K562 (cell line): ENCODE results near the gene ICE2. TPM values are rescaled to one million over a fixed set of nuclear protein-coding genes. Genes with fewer than 3 reads are reported as not detected.

ENCODE experiments used
- ATAC-seq: fragments of 200-7000 bp; cut with Tn5 transposase; 3 replicates; pipeline ENCODE4 v1.9.1; 2020; ENCODE audit warnings: moderate library complexity
- BruUV-seq: library from RNA; stranded (reverse); fragments of 400-500 nt; replicated peaks from 2 replicates; lab custom pipeline; 2021; lab: Mats Ljungman, UMichigan
- CTCF ChIA-PET: fragments of 300-600 bp; formaldehyde crosslinking; extraction: SDS; loops from one replicate; lab custom pipeline; 2021; ENCODE audit warnings: low intra/inter-chr PET ratio; lab: Yijun Ruan, JAX
- POLR2A ChIA-PET: fragments of 300-600, 350-650 bp; sonication (Branson Sonifier 250); formaldehyde crosslinking; extraction: SDS; loops from one replicate; lab custom pipeline; 2021; ENCODE audit warnings: antibody characterized with exemption, inconsistent platforms; lab: Yijun Ruan, JAX
- DNase-seq, 4 experiments: peaks; one replicate each; pipeline versions ENCODE4 v3.0.0 to v3.0.0-alpha.2; 2011 to 2018; ENCODE audit warnings: low spot score in 3 of 4, mixed read lengths in 3 of 4; ENCODE audit errors: extremely low read depth in 1 of 4
- FAIRE-seq: peaks from 2 replicates; lab custom pipeline; 2011; peaks lifted over from hg19 to GRCh38; lab: Jason Lieb, UNC
- H2AFZ ChIP-seq: 2 replicates; pipeline ENCODE4 v1.6.0; 2011; ENCODE audit warnings: low read depth, low read length, control low read depth, inconsistent platforms
- H3K27ac ChIP-seq: fragments of 200-600 bp; 3 replicates; pipeline ENCODE4 v1.8.0; 2011; ENCODE audit warnings: low read depth, mild to moderate bottlenecking, control low read depth, inconsistent platforms, low read length, moderate library complexity, mixed read lengths; ENCODE audit errors: extremely low read depth
- H3K27me3 ChIP-seq, 2 experiments: fragments of 300-600 bp in 1 of 2; 2 replicates in 1 of 2; 3 replicates in 1 of 2; pipeline versions ENCODE4 v1.6.0 to v1.8.0; 2011; ENCODE audit warnings: inconsistent platforms in 2 of 2, low read length in 2 of 2, mild to moderate bottlenecking in 1 of 2, mixed read lengths in 1 of 2, moderate library complexity in 1 of 2; ENCODE audit not compliant: control insufficient read depth in 2 of 2, insufficient read depth in 2 of 2
- H3K36me3 ChIP-seq: fragments of 300-600 bp; 3 replicates; pipeline ENCODE4 v1.8.0; 2011; ENCODE audit warnings: mild to moderate bottlenecking, low read length, inconsistent platforms; ENCODE audit not compliant: control insufficient read depth, insufficient read depth
- H3K4me1 ChIP-seq, 2 experiments: fragments of 200-600 bp in 1 of 2; replicated peaks in 1 of 2; 2 replicates in 1 of 2; 3 replicates in 1 of 2; pipeline versions ENCODE4 v1.5.1 to v1.8.0; 2011; ENCODE audit warnings: inconsistent platforms in 2 of 2, low read length in 2 of 2, mild to moderate bottlenecking in 1 of 2, mixed read lengths in 1 of 2, moderate library complexity in 1 of 2; ENCODE audit not compliant: control insufficient read depth in 2 of 2, insufficient read depth in 2 of 2
- H3K4me2 ChIP-seq: 2 replicates; pipeline ENCODE4 v1.6.1; 2011; ENCODE audit warnings: low read length, control low read depth, inconsistent platforms, mixed read lengths; ENCODE audit not compliant: insufficient read depth
- H3K4me3 ChIP-seq: fragments of 200-600 bp; sonication (generic), shearing (Covaris generic); 2 replicates; pipeline ENCODE4 v1.5.1; 2016; ENCODE audit warnings: control low read depth, inconsistent platforms
- H3K79me2 ChIP-seq: fragments of 200-600 bp; 3 replicates; pipeline ENCODE4 v1.8.0; 2011; ENCODE audit warnings: low read length, inconsistent platforms; ENCODE audit not compliant: control insufficient read depth, insufficient read depth
- H3K9ac ChIP-seq, 2 experiments: 2 replicates each; pipeline versions ENCODE4 v1.6.0 to v1.6.1; 2011; ENCODE audit warnings: low read depth in 2 of 2, low read length in 2 of 2, control low read depth in 1 of 2, inconsistent platforms in 1 of 2, mild to moderate bottlenecking in 1 of 2, mixed read lengths in 1 of 2; ENCODE audit not compliant: insufficient read depth in 1 of 2
- H3K9me1 ChIP-seq: one replicate; pipeline ENCODE4 v1.6.0; 2011; ENCODE audit warnings: inconsistent platforms, mild to moderate bottlenecking, low read length, moderate library complexity; ENCODE audit not compliant: control insufficient read depth, insufficient read depth
- H3K9me3 ChIP-seq: replicated peaks from 2 replicates; pipeline ENCODE4 v1.5.1; 2011; ENCODE audit warnings: low read depth, low read length, inconsistent platforms; ENCODE audit not compliant: control insufficient read depth, insufficient read depth
- H4K20me1 ChIP-seq: replicated peaks from 2 replicates; pipeline ENCODE4 v1.6.1; 2011; ENCODE audit warnings: low read length, inconsistent platforms, mixed read lengths; ENCODE audit not compliant: control insufficient read depth, insufficient read depth
- CREB1 ChIP-seq, 2 experiments: sonication (generic) in 1 of 2; formaldehyde crosslinking in 1 of 2; IDR thresholded peaks; 2 replicates each; pipeline versions ENCODE4 v1.6.1 to v1.8.0; 2012 to 2022; ENCODE audit warnings: inconsistent platforms in 1 of 2, mild to moderate bottlenecking in 1 of 2, missing genetic modification reagents in 1 of 2, moderate library complexity in 1 of 2
- CTBP1 ChIP-seq: fragments of 450-650 bp; IDR thresholded peaks from 2 replicates; pipeline ENCODE4 v1.6.1; 2016; ENCODE audit warnings: borderline replicate concordance
- HOXB6 ChIP-seq: fragments of 250-450 bp; sonication (Bioruptor Pico); IDR thresholded peaks from 2 replicates; pipeline ENCODE4 v1.5.1; 2022; ENCODE audit warnings: mild to moderate bottlenecking, borderline replicate concordance
- KLF10 ChIP-seq: fragments of 250-450 bp; sonication (Bioruptor Pico); IDR thresholded peaks from 2 replicates; pipeline ENCODE4 v1.6.1; 2021; ENCODE audit warnings: matching md5 sums
- RAD51 ChIP-seq: fragments of 450-650 bp; IDR thresholded peaks from 2 replicates; pipeline ENCODE4 v1.7.1; 2016; ENCODE audit warnings: low read depth, mild to moderate bottlenecking, borderline replicate concordance
- RBM14 ChIP-seq: fragments of 200-400 bp; formaldehyde crosslinking; IDR thresholded peaks from 2 replicates; pipeline ENCODE4 v1.6.1; 2018; ENCODE audit warnings: low read depth, mild to moderate bottlenecking, low read length, moderate library complexity, borderline replicate concordance; ENCODE audit not compliant: insufficient read depth
- RHOXF2B ChIP-seq: fragments of 250-450 bp; sonication (Bioruptor Pico); conservative IDR thresholded peaks from 2 replicates; pipeline ENCODE4 v1.5.1; 2021
- RUNX1 ChIP-seq: sonication (generic); IDR thresholded peaks from 2 replicates; pipeline ENCODE4 v1.6.1; 2016; ENCODE audit warnings: antibody characterized with exemption, low read depth
- YBX1 ChIP-seq: fragments of 450-650 bp; IDR thresholded peaks from 2 replicates; pipeline ENCODE4 v1.7.1; 2016; ENCODE audit warnings: mild to moderate bottlenecking
- ZNF212 ChIP-seq: fragments of 450-650 bp; formaldehyde crosslinking; IDR thresholded peaks from 2 replicates; pipeline ENCODE4 v1.4.0; 2020; ENCODE audit warnings: mild to moderate bottlenecking
- ZNF277 ChIP-seq: fragments of 250-450 bp; sonication (Bioruptor Pico); IDR thresholded peaks from 2 replicates; pipeline ENCODE4 v1.8.0; 2022; ENCODE audit warnings: inconsistent platforms, mild to moderate bottlenecking, moderate library complexity, borderline replicate concordance
- WGBS: fragments of 100-300 bp; shearing (Covaris generic); methylation state at CpG from one replicate; pipeline ENCODE4 v1.1.6; 2016; ENCODE audit warnings: low coverage, mixed read lengths; ENCODE audit not compliant: insufficient coverage; ENCODE audit errors: missing lambda C conversion rate; 5-methylcytosine and 5-hydroxymethylcytosine counted together
- in situ Hi-C: fragments of 300-500 bp; cut with MboI; formaldehyde crosslinking; loops from 4 replicates; pipeline ENCODE4 v1.15.0; 2018; ENCODE audit warnings: inconsistent platforms, mixed read lengths
- intact Hi-C: fragments of 100-400 bp; cut with micrococcal nuclease; formaldehyde crosslinking; loops from 2 replicates; pipeline ENCODE4 v1.14.2; 2022
- polyA plus RNA-seq, 8 experiments: library from polyadenylated mRNA; depleted of rRNA in 4 of 8; stranded (reverse) in 5 of 8; unstranded in 3 of 8; fragments of >200 nt; fragmentation: Nextera tagmentation in 2 of 8; fragmentation: Illumina TruSeq in 1 of 8; extraction: Ambion mirVana in 2 of 8; extraction: Trizol in 1 of 8; gene quantifications; 2 replicates each; pipeline versions ENCODE4 v1.2.1 to v1.2.3, GENCODE V29; 2011 to 2014; ENCODE audit warnings: inconsistent platforms in 1 of 8, missing spikeins in 1 of 8
- total RNA-seq, 7 experiments: library from RNA; depleted of rRNA in 6 of 7; stranded (reverse); fragments of >200 nt in 6 of 7; fragmentation: Illumina TruSeq in 2 of 7; extraction: Trizol in 2 of 7; gene quantifications; 2 replicates each; pipeline versions ENCODE4 v1.2.1 to v1.2.3, GENCODE V29; 2011 to 2021; ENCODE audit warnings: low replicate concordance in 1 of 7

Gene ICE2
- total and polyA plus RNA-seq, 9 of the 15 experiments (the other 6 are each of a cell fraction or from before 2014, with no cell fraction given), result 21.8 to 87.9 (median 58.1) TPM

- H3K4me1 ChIP-seq, result no peaks in the 10 kb centered on the region; a peak in 1 of 5 replicates
- no peak overlapping the region for H3K4me3 ChIP-seq
- TF ChIP-seq ZNF212 (CRISPR knock-in tag) (no peak), YBX1 (no peak)
- ATAC-seq, result no peak
- H4K20me1 ChIP-seq, result 0 out of 2 replicates have a peak, but pooled peaks cover 9% of the 10 kb centered on the region
- no peak overlapping the region for H3K9ac ChIP-seq
- no peak overlapping the region for H3K27ac ChIP-seq
- DNase-seq, result no peak
- H3K27me3 ChIP-seq, result no peaks in the 10 kb centered on the region
- intact Hi-C loops, result no loop called here
- H2AFZ ChIP-seq, result no peak overlapping the region
- ChIA-PET POLR2A (interaction anchor here (1.1 kb wide), 1 partner anchor 31 kb away, joined by 3 read pairs; no protein-coding TSS in a partner anchor), CTCF (no interaction called here)
- no peaks in the 10 kb centered on the region for H3K9me3 ChIP-seq
- no peak for FAIRE-seq
- BruUV-seq, result no TSS peak
- peaks cover 72% of the 10 kb centered on the region for H3K36me3 ChIP-seq
- H3K79me2 ChIP-seq, result peaks cover 3% of the 10 kb centered on the region
- H3K9me1 ChIP-seq, result no peaks in the 10 kb centered on the region
- in situ Hi-C loops, result no loop called here
- 84% methylated on average over 16 of the region's 20 CpGs for WGBS
- no peak overlapping the region for H3K4me2 ChIP-seq
Measured at GRCh38 chr15:60371175-60372051, 107.5 kb downstream of the ICE2 start.

DNA sequence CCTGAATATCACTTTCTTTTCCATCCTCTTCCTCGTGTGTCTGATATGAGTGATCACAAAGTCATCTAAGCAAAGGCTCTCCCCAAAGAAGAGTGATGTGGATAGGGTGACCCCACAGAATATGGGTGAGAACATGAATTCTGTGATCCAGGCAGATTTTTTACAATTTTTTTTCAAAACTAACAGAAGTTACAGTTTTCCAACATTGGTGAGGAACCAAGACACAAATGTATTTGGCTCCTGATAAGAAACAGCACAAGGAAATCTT is 108.1 kb downstream of the ICE2 start:
- no peaks in the 10 kb centered on the region; a peak in 1 of 5 replicates for H3K4me1 ChIP-seq
- no peaks in the 10 kb centered on the region for H3K27me3 ChIP-seq
- H3K9ac ChIP-seq, result no peak overlapping the region
- H4K20me1 ChIP-seq, result 0 out of 2 replicates have a peak, but pooled peaks cover 9% of the 10 kb centered on the region
- ChIA-PET POLR2A (interaction anchor here (1.1 kb wide), 1 partner anchor 30 kb away, joined by 3 read pairs; no protein-coding TSS in a partner anchor), CTCF (no interaction called here)
- peaks cover 69% of the 10 kb centered on the region for H3K36me3 ChIP-seq
- peaks cover 3% of the 10 kb centered on the region for H3K79me2 ChIP-seq
- H3K4me3 ChIP-seq, result no peak overlapping the region
- in situ Hi-C loops (no loop called here), intact Hi-C loops (no loop called here)
- no peak overlapping the region for H3K4me2 ChIP-seq
- DNase-seq (no peak), ATAC-seq (no peak), FAIRE-seq (no peak)
- H3K9me3 ChIP-seq, result no peaks in the 10 kb centered on the region
- H2AFZ ChIP-seq, result no peak overlapping the region
- no peaks in the 10 kb centered on the region for H3K9me1 ChIP-seq
- no TSS peak for BruUV-seq
- H3K27ac ChIP-seq, result no peak overlapping the region
- WGBS, result 71% methylated on average over 1 of the region's 1 CpG
- no peak for TF ChIP-seq CREB1 (IDR thresholded peaks at IDR 0.05)
- TF ChIP-seq CREB1 (CRISPR knock-in tag; IDR thresholded peaks at IDR 0.05), result no peak
- TF ChIP-seq RHOXF2B (CRISPR knock-in tag), result no peak
- no peak for TF ChIP-seq RUNX1
- TF ChIP-seq ZNF277 (CRISPR knock-in tag), result no peak
- TF ChIP-seq HOXB6 (CRISPR knock-in tag), result no peak
- TF ChIP-seq RAD51, result no peak
- TF ChIP-seq KLF10 (CRISPR knock-in tag), result no peak
- TF ChIP-seq CTBP1, result no peak
- TF ChIP-seq RBM14, result no peak
